Right lobe of liver (tissue), 6 donors: ENCODE data around the gene EVI5. TPM values are rescaled to one million over a fixed set of nuclear protein-coding genes. Genes with fewer than 3 reads are reported as not detected.

Experiments
- ATAC-seq, 4 donors: fragments of 200-7000 bp; cut with Tn5 transposase; one replicate each; pipeline ENCODE4 v1.9.1; 2020; ENCODE audit warnings: mild to moderate bottlenecking in 4 of 4, moderate library complexity in 4 of 4
- DNase-seq, 3 donors: peaks; one replicate each; pipeline ENCODE4 v3.0.0-alpha.2; 2020
- H3K27ac ChIP-seq, 3 donors: fragments of 200-600 bp; one replicate each; pipeline ENCODE4 v1.8.0; 2022
- H3K27me3 ChIP-seq, 2 donors: fragments of 200-600 bp; one replicate each; pipeline ENCODE4 v1.8.0; 2022
- H3K36me3 ChIP-seq, 4 donors: fragments of 200-600 bp; sonication (generic) in 1 of 4; one replicate each; pipeline versions ENCODE4 v1.5.1 to v1.8.0; 2017 to 2022; ENCODE audit warnings: control low read depth in 1 of 4
- H3K4me1 ChIP-seq, 4 donors: fragments of 200-600 bp; sonication (generic) in 1 of 4; one replicate each; pipeline versions ENCODE4 v1.5.1 to v1.8.0; 2017 to 2022; ENCODE audit warnings: control low read depth in 1 of 4
- H3K4me3 ChIP-seq, 3 donors: fragments of 200-600 bp; one replicate each; pipeline ENCODE4 v1.8.0; 2022
- H3K9me3 ChIP-seq, 4 donors: fragments of 200-600 bp; sonication (generic) in 1 of 4; one replicate each; pipeline versions ENCODE4 v1.5.1 to v1.8.0; 2017 to 2022; ENCODE audit warnings: control low read depth in 1 of 4
- CTCF ChIP-seq, 4 donors: fragments of 200-600 bp in 3 of 4; fragments of 450-650 bp in 1 of 4; IDR thresholded peaks; one replicate each; pipeline versions ENCODE4 v1.5.1 to v1.8.0; 2016 to 2022; ENCODE audit warnings: antibody characterized with exemption in 4 of 4, mild to moderate bottlenecking in 2 of 4
- POLR2A ChIP-seq: fragments of 450-650 bp; IDR thresholded peaks from one replicate; pipeline ENCODE4 v1.6.1; 2017; ENCODE audit warnings: antibody characterized with exemption, mild to moderate bottlenecking
- WGBS: methylation state at CpG from one replicate; pipeline ENCODE4 v1.1.6; 2018; ENCODE audit warnings: low coverage, low lambda C conversion rate; ENCODE audit not compliant: insufficient coverage; ENCODE audit errors: missing lambda C conversion rate; 5-methylcytosine and 5-hydroxymethylcytosine counted together
- intact Hi-C, 2 donors: fragments of 100-400 bp; cut with DNase I; formaldehyde crosslinking; loops; one replicate each; pipeline versions ENCODE4 v1.11.2 to v1.14.1; 2022
- total RNA-seq, 6 experiments: library from RNA; depleted of rRNA in 2 of 6; stranded (reverse); fragments of >200 nt in 2 of 6; fragmentation: NEBNext Ultra II Directional in 3 of 6; extraction: Animal tissue kit (Norgen Biotek cat#: 25700) in 3 of 6; gene quantifications; one replicate each; pipeline versions ENCODE4 v1.1.0 to v1.2.4, GENCODE V29; 2016 to 2023
- donor health status: DM: no; HTN: yes; CAD: no.
- donor health status: DM: no; HTN: no; CAD: no.
- donor health status: DM: no; HTN: no; CAD: no.
- donor health status: DM: no; HTN: yes; CAD: no.
- donor health status: DM: no; HTN: yes; CAD: no.

EVI5 gene
- total RNA-seq, 6 experiments from 2014 or later = 12.8 to 27.7 (median 19.0) TPM

DNA sequence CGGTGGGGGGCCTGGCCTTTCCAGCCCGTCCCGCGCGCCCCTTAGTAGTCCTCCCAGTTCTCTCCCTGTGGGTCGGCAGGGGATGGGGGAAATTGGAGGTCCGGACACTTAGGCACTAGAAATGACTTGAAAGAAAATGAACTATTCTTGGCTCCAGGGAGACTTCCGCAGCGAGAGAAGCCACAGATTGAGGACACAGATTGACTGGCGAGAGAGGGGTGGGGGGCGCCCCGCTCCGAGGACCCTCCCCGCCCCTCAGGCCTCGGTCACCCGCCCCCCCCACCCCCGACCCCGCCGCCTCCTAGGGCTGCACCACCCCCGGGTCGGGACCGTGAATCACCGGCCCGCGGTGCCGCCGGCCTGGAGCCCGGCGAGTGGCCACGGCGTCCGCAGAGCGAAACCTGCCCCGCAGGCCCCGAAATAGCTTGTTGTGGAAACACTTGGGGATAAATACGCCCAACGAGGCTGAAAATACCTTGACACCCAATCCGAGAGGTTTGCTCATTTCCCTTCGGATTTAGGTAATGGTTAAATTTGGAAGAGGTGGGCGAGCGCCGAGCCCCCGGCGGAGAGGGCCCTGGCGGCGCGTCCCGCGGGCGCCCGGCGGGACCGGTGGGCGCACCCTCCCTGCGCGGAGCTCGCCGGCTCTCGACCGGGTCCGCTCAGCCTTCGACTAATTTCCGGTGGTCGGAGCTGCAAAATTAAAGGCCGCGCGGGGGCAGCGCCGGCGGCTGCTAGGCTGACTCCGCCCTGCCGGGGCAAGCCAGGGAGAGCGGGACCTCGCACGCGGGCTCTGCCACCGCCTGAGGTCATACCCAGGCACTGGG is 298.4 kb downstream of the EVI5 start, which contains the start of gene GFI1:
Gene GFI1, minus strand, starts transcription at position 675 of the 827 bp plus-strand sequence. CDS start 3,438 bp downstream, outside the sequence.
- peaks cover 7 to 48% of the 10 kb centered on the region in 2 donors for H3K27me3 ChIP-seq
- 6% methylated on average over 35 of the region's 77 CpGs for whole genome bisulfite sequencing
- intact Hi-C loops = no loop called here
- no peaks in the 10 kb centered on the region for H3K9me3 ChIP-seq
- no peaks in the 10 kb centered on the region for H3K36me3 ChIP-seq
- TF ChIP-seq POLR2A (no peak), CTCF (IDR thresholded peaks at IDR 0.05) (no peak)
- H3K4me1 ChIP-seq = peaks cover 0 to 44% (median 22%) of the 10 kb centered on the region in 4 donors
- H3K27ac ChIP-seq = peak within 1 kb of the TSS in 1 of 3 donors; percentile 24
- DNase-seq = peak; percentile 53 to 67 (median 61)
- H3K4me3 ChIP-seq = peak within 1 kb of the TSS; percentile 42 to 50 (median 46)
- ATAC-seq = peak; percentile 29 to 36 (median 32)

- peaks cover 0 to 52% (median 22%) of the 10 kb centered on the region in 4 donors for H3K4me1 ChIP-seq
- H3K27ac ChIP-seq = peak overlapping the region in 1 of 3 donors; percentile 24
- H3K4me3 ChIP-seq = peak overlapping the region; percentile 42 to 50 (median 46)
- H3K9me3 ChIP-seq = no peaks in the 10 kb centered on the region
- peaks cover 7 to 57% of the 10 kb centered on the region in 2 donors for H3K27me3 ChIP-seq
- peak; percentile 65 to 75 (median 74) for DNase-seq
- H3K36me3 ChIP-seq = no peaks in the 10 kb centered on the region
- intact Hi-C loops = no loop called here
- ATAC-seq = peak; percentile 63 to 72 (median 64)
- 3% methylated on average over 13 of the region's 82 CpGs for WGBS
- TF ChIP-seq POLR2A (no peak), CTCF (IDR thresholded peaks at IDR 0.05) (peak; percentile 28 to 35 (median 29))
Measured at GRCh38 chr1:92485381-92486250, 299.3 kb downstream of the EVI5 start.

- Histone ChIP-seq H3K9me3 (no peaks in the 10 kb centered on the region), H3K27ac (no peak overlapping the region), H3K36me3 (no peaks in the 10 kb centered on the region), H3K4me3 (peak overlapping the region; percentile 42 to 50 (median 46)), H3K27me3 (peaks cover 7 to 62% of the 10 kb centered on the region in 2 donors), H3K4me1 (peaks cover 0 to 55% (median 22%) of the 10 kb centered on the region in 4 donors)
- peak; percentile 12 to 27 (median 16) for ATAC-seq
- peak; percentile 42 to 64 (median 46) for DNase-seq
- TF ChIP-seq POLR2A (no peak), CTCF (IDR thresholded peaks at IDR 0.05) (no peak)
- WGBS = 1% methylated on average over 27 of the region's 65 CpGs
- intact Hi-C loops = no loop called here
Measured at GRCh38 chr1:92484472-92485380, 300.2 kb downstream of the EVI5 start.
